ENCODE data around the gene PSMD6.

GRCh38 chr3:64027658-64028057 lies 4.4 kb upstream of the PSMD6 start:
- TF ChIP-seq CTCF (IDR thresholded peaks at IDR 0.05; ENCODE audit: insufficient read depth, low read length, poor library complexity, severe bottlenecking) (no peak), EZH2phosphoT487 (conservative IDR thresholded peaks at IDR 0.05; ENCODE audit: low read length) (no peak)
